ENCODE data around the gene METAP1D. TPM values are rescaled to one million over a fixed set of nuclear protein-coding genes. Genes with fewer than 3 reads are reported as not detected.

METAP1D gene
- total RNA-seq, 1 experiment from 2014 or later = 5.2 TPM

DNA sequence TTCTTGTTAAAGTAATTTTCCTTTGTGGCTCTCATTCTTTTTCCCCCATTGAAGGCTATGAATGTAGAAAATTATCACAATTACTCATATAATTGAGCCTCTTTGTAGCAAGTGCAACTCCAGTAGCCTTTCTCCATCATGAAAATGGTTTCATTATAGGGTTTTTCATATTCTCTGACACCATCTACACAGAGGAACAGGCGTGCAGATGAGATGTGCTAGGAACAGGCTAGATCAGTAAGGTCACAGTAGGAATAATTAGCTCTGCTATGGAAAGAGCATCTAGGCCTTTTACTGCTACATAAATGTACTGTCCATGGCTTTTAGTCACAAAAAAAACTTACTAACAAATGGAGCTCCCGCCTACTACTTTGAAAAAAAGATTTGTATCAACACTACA, 73.0 kb downstream of the METAP1D start:
- H3K9me3 ChIP-seq (ENCODE audit: control insufficient read depth, low read depth, low read length) = no peaks in the 10 kb centered on the region
- H2BK120ac ChIP-seq (ENCODE audit: low read depth, low read length, poor library complexity, severe bottlenecking) = no peak overlapping the region
- no peak overlapping the region for H3K56ac ChIP-seq (ENCODE audit: insufficient read length, low read depth, low read length)
- H3K36me3 Mint-ChIP-seq (ENCODE audit: insufficient read depth in 1 of 3, low read depth in 3 of 3) = peaks cover 0 to 4% (median 0%) of the 10 kb centered on the region in 3 experiments; a peak in 2 of 7 replicates
- H3K23me2 ChIP-seq (ENCODE audit: insufficient read length, low read depth, low read length, poor library complexity, severe bottlenecking) = no peaks in the 10 kb centered on the region
- no peaks in the 10 kb centered on the region for H3K79me2 ChIP-seq (ENCODE audit: insufficient read depth, low read length)
- H3T11ph ChIP-seq (ENCODE audit: low read length) = no peak overlapping the region
- H3K18ac ChIP-seq (ENCODE audit: insufficient read length, low read depth, low read length) = no peak overlapping the region
- no peak overlapping the region for H3K27ac ChIP-seq (ENCODE audit: insufficient read length, low read depth, low read length)
- no peak overlapping the region for H3K4me2 ChIP-seq (ENCODE audit: insufficient read depth, insufficient read length, low read length)
- peaks cover 24% of the 10 kb centered on the region for H3K27me3 Mint-ChIP-seq (ENCODE audit: low read depth)
- H3K4me1 ChIP-seq (ENCODE audit: insufficient read depth, low read length) = peaks cover 2% of the 10 kb centered on the region; the same call in 1 of the 2 replicates
- H3K27me3 ChIP-seq (ENCODE audit: insufficient read depth, low read length) = no peaks in the 10 kb centered on the region
- H2BK12ac ChIP-seq (ENCODE audit: insufficient read length, low read depth, low read length) = no peak overlapping the region
- TF ChIP-seq, protein P1, sequence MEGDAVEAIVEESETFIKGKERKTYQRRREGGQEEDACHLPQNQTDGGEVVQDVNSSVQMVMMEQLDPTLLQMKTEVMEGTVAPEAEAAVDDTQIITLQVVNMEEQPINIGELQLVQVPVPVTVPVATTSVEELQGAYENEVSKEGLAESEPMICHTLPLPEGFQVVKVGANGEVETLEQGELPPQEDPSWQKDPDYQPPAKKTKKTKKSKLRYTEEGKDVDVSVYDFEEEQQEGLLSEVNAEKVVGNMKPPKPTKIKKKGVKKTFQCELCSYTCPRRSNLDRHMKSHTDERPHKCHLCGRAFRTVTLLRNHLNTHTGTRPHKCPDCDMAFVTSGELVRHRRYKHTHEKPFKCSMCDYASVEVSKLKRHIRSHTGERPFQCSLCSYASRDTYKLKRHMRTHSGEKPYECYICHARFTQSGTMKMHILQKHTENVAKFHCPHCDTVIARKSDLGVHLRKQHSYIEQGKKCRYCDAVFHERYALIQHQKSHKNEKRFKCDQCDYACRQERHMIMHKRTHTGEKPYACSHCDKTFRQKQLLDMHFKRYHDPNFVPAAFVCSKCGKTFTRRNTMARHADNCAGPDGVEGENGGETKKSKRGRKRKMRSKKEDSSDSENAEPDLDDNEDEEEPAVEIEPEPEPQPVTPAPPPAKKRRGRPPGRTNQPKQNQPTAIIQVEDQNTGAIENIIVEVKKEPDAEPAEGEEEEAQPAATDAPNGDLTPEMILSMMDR (conservative IDR thresholded peaks at IDR 0.05) = no peak
- no peak overlapping the region for H4K5ac ChIP-seq (ENCODE audit: insufficient read length, low read depth, low read length)
- H4K91ac ChIP-seq (ENCODE audit: insufficient read length, low read depth, low read length) = no peak overlapping the region
- no peak for DNase-seq
- H2AK5ac ChIP-seq (ENCODE audit: insufficient read length, low read length) = no peak overlapping the region
- H3K9me3 Mint-ChIP-seq = no peaks in the 10 kb centered on the region
- no CpG with 5 or more reads among the region's 2 CpGs for WGBS (ENCODE audit: extremely low coverage, insufficient read length, low lambda C conversion rate)
- H3K27ac Mint-ChIP-seq = no peak overlapping the region
- no peak overlapping the region for H2BK20ac ChIP-seq (ENCODE audit: low read depth, low read length, poor library complexity, severe bottlenecking)
- no peak overlapping the region for H3K9ac ChIP-seq (ENCODE audit: extremely low read depth, insufficient read length, low read length)
- no peak overlapping the region for H3K4ac ChIP-seq (ENCODE audit: low read depth, low read length)
- no peak overlapping the region for H4K8ac ChIP-seq (replicated peaks; ENCODE audit: insufficient read length, low read depth, low read length)
- H2AFZ ChIP-seq (ENCODE audit: low read length) = no peak overlapping the region
- no peak overlapping the region for H2BK5ac ChIP-seq (ENCODE audit: insufficient read length, low read length)
- H3K4me3 Mint-ChIP-seq = no peak overlapping the region
- H3K23ac ChIP-seq (ENCODE audit: insufficient read length, low read depth, low read length) = no peak overlapping the region
- no peak overlapping the region for H3K14ac ChIP-seq (ENCODE audit: insufficient read depth, low read length)
- no peaks in the 10 kb centered on the region for H4K20me1 ChIP-seq (ENCODE audit: control insufficient read depth, insufficient read depth, insufficient read length)
- H3K79me1 ChIP-seq (ENCODE audit: insufficient read depth, low read depth, low read length, poor library complexity, severe bottlenecking) = no peaks in the 10 kb centered on the region
- H3K4me1 Mint-ChIP-seq = no peaks in the 10 kb centered on the region
- no peak overlapping the region for H2BK15ac ChIP-seq (ENCODE audit: low read depth, low read length)
